GM12872 (cell line): ENCODE data around the gene PRSS2.

Source experiments
- TF ChIP-seq, protein P1 (sequence below): IDR thresholded peaks from 3 replicates; pipeline ENCODE4 v1.5.1; 2011; ENCODE audit warnings: low read depth, mild to moderate bottlenecking, low read length, moderate library complexity; ENCODE audit not compliant: insufficient read depth

Gene PRSS2

DNA sequence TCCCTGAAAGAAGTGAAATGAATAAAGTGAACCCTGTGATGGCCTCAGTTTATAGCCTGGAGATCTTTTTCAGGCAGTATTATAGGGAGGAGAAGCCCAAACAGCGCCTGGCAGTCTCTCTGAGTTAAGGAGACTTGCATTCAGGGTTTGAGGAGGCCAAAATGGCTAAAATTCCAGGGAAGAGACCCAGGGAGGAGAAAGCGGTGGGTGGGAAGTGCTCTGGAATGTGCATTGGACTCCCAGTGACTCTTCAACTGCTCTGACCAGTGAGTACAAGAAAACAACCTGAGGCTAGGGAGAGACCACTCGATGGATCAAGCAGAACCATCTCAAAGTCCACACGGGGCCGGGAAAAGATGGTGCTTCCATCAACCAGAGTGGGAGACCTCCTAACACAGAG lies 48.8 kb downstream of the PRSS2 start:
- TF ChIP-seq, protein P1, sequence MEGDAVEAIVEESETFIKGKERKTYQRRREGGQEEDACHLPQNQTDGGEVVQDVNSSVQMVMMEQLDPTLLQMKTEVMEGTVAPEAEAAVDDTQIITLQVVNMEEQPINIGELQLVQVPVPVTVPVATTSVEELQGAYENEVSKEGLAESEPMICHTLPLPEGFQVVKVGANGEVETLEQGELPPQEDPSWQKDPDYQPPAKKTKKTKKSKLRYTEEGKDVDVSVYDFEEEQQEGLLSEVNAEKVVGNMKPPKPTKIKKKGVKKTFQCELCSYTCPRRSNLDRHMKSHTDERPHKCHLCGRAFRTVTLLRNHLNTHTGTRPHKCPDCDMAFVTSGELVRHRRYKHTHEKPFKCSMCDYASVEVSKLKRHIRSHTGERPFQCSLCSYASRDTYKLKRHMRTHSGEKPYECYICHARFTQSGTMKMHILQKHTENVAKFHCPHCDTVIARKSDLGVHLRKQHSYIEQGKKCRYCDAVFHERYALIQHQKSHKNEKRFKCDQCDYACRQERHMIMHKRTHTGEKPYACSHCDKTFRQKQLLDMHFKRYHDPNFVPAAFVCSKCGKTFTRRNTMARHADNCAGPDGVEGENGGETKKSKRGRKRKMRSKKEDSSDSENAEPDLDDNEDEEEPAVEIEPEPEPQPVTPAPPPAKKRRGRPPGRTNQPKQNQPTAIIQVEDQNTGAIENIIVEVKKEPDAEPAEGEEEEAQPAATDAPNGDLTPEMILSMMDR = no peak

DNA sequence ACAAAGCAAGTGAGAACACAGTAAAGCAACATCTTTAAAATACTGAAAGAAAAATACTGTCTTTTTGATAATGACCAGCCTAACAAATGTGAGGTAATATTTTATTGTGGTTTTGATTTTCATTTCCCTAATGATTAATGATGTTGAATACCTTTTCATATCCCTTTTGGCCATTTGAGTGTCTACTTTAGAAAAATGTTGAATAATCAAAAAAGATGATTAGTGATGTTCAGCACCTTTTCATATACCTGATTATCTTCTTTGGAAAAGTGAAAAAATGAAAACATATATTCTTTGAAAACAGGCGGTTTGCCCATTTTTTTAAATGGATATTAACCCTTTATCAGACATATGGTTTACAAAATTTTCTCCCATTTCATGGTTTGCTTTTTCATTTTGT lies 51.9 kb downstream of the PRSS2 start:
- TF ChIP-seq, protein P1 = no peak
